SU-DHL-6 (cell line): Measurements from ENCODE around the gene CTDP1.

Experiments used
- CTCF ChIP-seq: fragments of 200-600 bp; sonication (generic); IDR thresholded peaks from one replicate; pipeline ENCODE4 v1.5.1; 2017; ENCODE audit warnings: antibody characterized with exemption, mild to moderate bottlenecking, low read length, moderate library complexity; ENCODE audit not compliant: insufficient read depth, poor library complexity, severe bottlenecking
- EZH2phosphoT487 ChIP-seq: fragments of 200-600 bp; sonication (generic), shearing (Covaris generic); conservative IDR thresholded peaks from 2 replicates; pipeline ENCODE4 v1.6.1; 2018; ENCODE audit warnings: mild to moderate bottlenecking, antibody characterized with exemption, low read length, moderate library complexity, mixed read lengths

- TF ChIP-seq CTCF (no peak), EZH2phosphoT487 (no peak)
Measured at GRCh38 chr18:79650959-79651358, 28.6 kb upstream of the CTDP1 start.
